GM12878 (cell line): Measurements from ENCODE around the gene TMEM88. TPM values are rescaled to one million over a fixed set of nuclear protein-coding genes. Genes with fewer than 3 reads are reported as not detected.

Experiments
- ATF2 ChIP-seq: IDR thresholded peaks from 2 replicates; pipeline ENCODE4 v1.6.1; 2012; ENCODE audit warnings: low read length, inconsistent platforms
- EGR1 ChIP-seq, 2 experiments: IDR thresholded peaks; 1 replicate in 1 of 2; 2 replicates in 1 of 2; pipeline ENCODE4 v1.6.1; 2011 to 2012; ENCODE audit warnings: low read depth in 2 of 2, low read length in 2 of 2, borderline replicate concordance in 1 of 2, mild to moderate bottlenecking in 1 of 2, moderate library complexity in 1 of 2
- EZH2 ChIP-seq: IDR thresholded peaks from 2 replicates; pipeline ENCODE4 v1.6.1; 2012; ENCODE audit warnings: low read depth, mild to moderate bottlenecking, control low read depth, inconsistent platforms, low read length, borderline replicate concordance; ENCODE audit not compliant: control insufficient read depth
- IRF4 ChIP-seq: IDR thresholded peaks from 2 replicates; pipeline ENCODE4 v1.6.1; 2011; ENCODE audit warnings: low read depth, low read length
- KDM1A ChIP-seq: fragments of 200-600 bp; sonication (generic); IDR thresholded peaks from 2 replicates; pipeline ENCODE4 v1.6.1; 2016; ENCODE audit warnings: borderline replicate concordance
- KLF5 ChIP-seq: fragments of 450-650 bp; IDR thresholded peaks from 2 replicates; pipeline ENCODE4 v1.6.1; 2014; ENCODE audit warnings: mild to moderate bottlenecking; ENCODE audit not compliant: partially characterized antibody
- MEF2B ChIP-seq: fragments of 450-650 bp; IDR thresholded peaks from 2 replicates; pipeline ENCODE4 v1.6.1; 2018; ENCODE audit warnings: mild to moderate bottlenecking, moderate library complexity; ENCODE audit not compliant: partially characterized antibody, poor library complexity, severe bottlenecking
- MLLT1 ChIP-seq: fragments of 450-650 bp; IDR thresholded peaks from 2 replicates; pipeline ENCODE4 v1.6.1; 2016; ENCODE audit warnings: mild to moderate bottlenecking
- PRDM15 ChIP-seq: fragments of 450-650 bp; formaldehyde crosslinking; IDR thresholded peaks from 2 replicates; pipeline ENCODE4 v1.4.0; 2020; ENCODE audit warnings: mild to moderate bottlenecking, moderate library complexity
- RELB ChIP-seq: fragments of 450-650 bp; IDR thresholded peaks from 2 replicates; pipeline ENCODE4 v1.6.1; 2017; ENCODE audit warnings: low read depth, mild to moderate bottlenecking, moderate library complexity
- SMAD1 ChIP-seq: fragments of 450-650 bp; IDR thresholded peaks from 2 replicates; pipeline ENCODE4 v1.6.1; 2018; ENCODE audit warnings: mild to moderate bottlenecking, low read depth; ENCODE audit not compliant: partially characterized antibody
- TCF3 ChIP-seq: IDR thresholded peaks from 2 replicates; pipeline ENCODE4 v1.6.1; 2012; ENCODE audit warnings: low read depth, mild to moderate bottlenecking, low read length, borderline replicate concordance; ENCODE audit not compliant: insufficient read depth
- USF2 ChIP-seq: IDR thresholded peaks from 2 replicates; pipeline ENCODE4 v1.6.1; 2011; ENCODE audit warnings: low read depth, low read length, improper control_type of control experiment, borderline replicate concordance
- ZBTB11 ChIP-seq: fragments of 450-650 bp; formaldehyde crosslinking; IDR thresholded peaks from 2 replicates; pipeline ENCODE4 v1.5.0; 2022; ENCODE audit warnings: mild to moderate bottlenecking, missing genetic modification characterization
- polyA plus RNA-seq, 11 experiments: library from polyadenylated mRNA; depleted of rRNA in 4 of 11; unstranded in 6 of 11; stranded (reverse) in 5 of 11; fragments of >200 nt; fragmentation: Nextera tagmentation in 4 of 11; fragmentation: Illumina TruSeq in 1 of 11; extraction: Ambion mirVana in 4 of 11; extraction: Trizol in 1 of 11; gene quantifications; 1 replicate in 1 of 11; 2 replicates in 10 of 11; pipeline versions ENCODE4 v1.2.1 to v1.2.3, GENCODE V29; 2011 to 2016; ENCODE audit warnings: inconsistent platforms in 2 of 11, missing spikeins in 2 of 11, low read depth in 1 of 11
- total RNA-seq, 4 experiments: library from RNA; depleted of rRNA in 3 of 4; stranded (reverse); fragments of >200 nt in 3 of 4; fragmentation: Illumina TruSeq in 1 of 4; extraction: Trizol in 1 of 4; gene quantifications; 2 replicates each; pipeline versions ENCODE4 v1.2.1 to v1.2.3, GENCODE V29; 2013 to 2021

The TMEM88 gene
- total and polyA plus RNA-seq, 10 of the 15 experiments (the other 5 are each of a cell fraction or from before 2014, with no cell fraction given) = 0.21 to 2.2 (median 0.62) TPM; not detected in 5

- TF ChIP-seq MLLT1 (peak; percentile 69; the same call in 1 of the 2 replicates), TCF3 (no peak), IRF4 (peak; percentile 84), ZBTB11 (CRISPR knock-in tag) (no peak), KLF5 (peak; percentile 75), EZH2 (no peak), RELB (peak; percentile 95), ATF2 (no peak), MEF2B (no peak), EGR1 (IDR thresholded peaks at IDR 0.05; ENCODE audit: borderline replicate concordance in 1 of 2, low read depth in 2 of 2, low read length in 2 of 2) (peak in 1 of 2 experiments; percentile 70; a peak in 1 of 3 replicates), USF2 (peak; percentile 58), PRDM15 (CRISPR knock-in tag) (no peak), SMAD1 (no peak), KDM1A (no peak)
Measured at GRCh38 chr17:7836596-7837407, 18.1 kb upstream of the TMEM88 start (continued).
